Subcutaneous adipose tissue (tissue), 4 donors: ENCODE data around the gene TMA16. TPM values are rescaled to one million over a fixed set of nuclear protein-coding genes. Genes with fewer than 3 reads are reported as not detected.

Experiments used
- CTCF ChIP-seq: fragments of 450-650 bp; IDR thresholded peaks from one replicate; pipeline ENCODE4 v1.5.1; 2016; ENCODE audit warnings: low read depth, mild to moderate bottlenecking, control low read depth, antibody characterized with exemption, moderate library complexity
- total RNA-seq, 4 donors: library from RNA; depleted of rRNA; stranded (reverse); fragments of >200 nt; gene quantifications; one replicate each; pipeline ENCODE4 v1.1.0, GENCODE V29; 2016

The TMA16 gene
- total RNA-seq, 4 donors from 2014 or later: 23.5 to 43.7 (median 28.7) TPM

- TF ChIP-seq CTCF: no peak
These were observed 42.6 kb downstream of the TMA16 start for GRCh38 chr4:163537114-163537513.

- no peak for TF ChIP-seq CTCF
These were observed 46.0 kb downstream of the TMA16 start for GRCh38 chr4:163540448-163540847.

GRCh38 chr4:163540977-163541376, 46.5 kb downstream of the TMA16 start:
- TF ChIP-seq CTCF: no peak

GRCh38 chr4:163542275-163542674, 47.8 kb downstream of the TMA16 start:
- TF ChIP-seq CTCF: no peak

GRCh38 chr4:163544407-163545038, 50.0 kb downstream of the TMA16 start:
- TF ChIP-seq CTCF: no peak

- no peak for TF ChIP-seq CTCF
These were observed 54.2 kb downstream of the TMA16 start for GRCh38 chr4:163548481-163549243.

GRCh38 chr4:163550869-163551267, 56.4 kb downstream of the TMA16 start:
- no peak for TF ChIP-seq CTCF
